DMS114 treated with DMSO at 0.1 percent for 48 hours (cell line): ENCODE data around the gene SLC4A2.

Experiments used
- DNase-seq: peaks from one replicate; lab custom pipeline; 2025; ENCODE audit not compliant: unreplicated experiment; lab: John Stamatoyannopoulos, UW

Gene SLC4A2

DNA sequence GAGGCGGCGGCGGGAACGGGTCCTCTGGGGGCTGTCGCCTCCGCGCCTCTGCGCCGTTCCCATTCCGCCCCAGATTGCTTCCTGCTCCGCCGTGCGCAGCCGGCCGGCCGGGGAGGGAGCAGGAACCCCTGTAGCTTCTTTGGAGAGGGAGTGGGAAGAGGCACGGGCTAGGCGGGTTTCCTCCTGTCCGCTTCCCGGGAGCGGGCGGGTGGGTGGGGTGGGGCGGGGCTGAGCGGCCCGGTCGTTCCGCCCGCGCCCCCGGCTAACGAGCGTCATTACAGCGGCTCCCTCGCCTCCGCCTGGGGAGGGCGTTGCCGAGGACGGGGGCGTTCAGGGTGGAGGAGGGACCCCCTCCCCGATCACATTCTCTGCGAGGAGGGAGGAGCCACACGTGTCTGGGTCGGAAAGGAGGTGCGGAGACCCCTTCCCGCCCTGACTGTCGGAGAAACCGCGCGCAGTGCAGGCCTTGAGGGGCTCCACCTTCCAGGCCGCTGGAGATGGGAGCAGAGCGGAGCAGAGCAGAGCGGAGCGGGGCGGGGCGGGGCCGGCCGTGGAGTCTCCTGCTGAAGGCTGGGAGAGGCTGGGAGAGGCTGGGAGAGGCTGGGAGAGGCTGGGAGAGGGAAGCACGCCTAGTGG is 66.6 kb downstream of the SLC4A2 start:
- DNase-seq = no peak
